Germinal center (tissue), 1 donor: Measurements from ENCODE around the gene PGBD5.
"Not testable (repeated sequence)": the region's sequence is repeated elsewhere in the genome, so short reads cannot be mapped to it uniquely, and the experiment has no call there.

ENCODE experiments used
- DNase-seq: peaks from one replicate; pipeline ENCODE4 v3.0.0; 2012; ENCODE audit warnings: mixed read lengths, low spot score

Gene PGBD5, protein sequence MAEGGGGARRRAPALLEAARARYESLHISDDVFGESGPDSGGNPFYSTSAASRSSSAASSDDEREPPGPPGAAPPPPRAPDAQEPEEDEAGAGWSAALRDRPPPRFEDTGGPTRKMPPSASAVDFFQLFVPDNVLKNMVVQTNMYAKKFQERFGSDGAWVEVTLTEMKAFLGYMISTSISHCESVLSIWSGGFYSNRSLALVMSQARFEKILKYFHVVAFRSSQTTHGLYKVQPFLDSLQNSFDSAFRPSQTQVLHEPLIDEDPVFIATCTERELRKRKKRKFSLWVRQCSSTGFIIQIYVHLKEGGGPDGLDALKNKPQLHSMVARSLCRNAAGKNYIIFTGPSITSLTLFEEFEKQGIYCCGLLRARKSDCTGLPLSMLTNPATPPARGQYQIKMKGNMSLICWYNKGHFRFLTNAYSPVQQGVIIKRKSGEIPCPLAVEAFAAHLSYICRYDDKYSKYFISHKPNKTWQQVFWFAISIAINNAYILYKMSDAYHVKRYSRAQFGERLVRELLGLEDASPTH

DNA sequence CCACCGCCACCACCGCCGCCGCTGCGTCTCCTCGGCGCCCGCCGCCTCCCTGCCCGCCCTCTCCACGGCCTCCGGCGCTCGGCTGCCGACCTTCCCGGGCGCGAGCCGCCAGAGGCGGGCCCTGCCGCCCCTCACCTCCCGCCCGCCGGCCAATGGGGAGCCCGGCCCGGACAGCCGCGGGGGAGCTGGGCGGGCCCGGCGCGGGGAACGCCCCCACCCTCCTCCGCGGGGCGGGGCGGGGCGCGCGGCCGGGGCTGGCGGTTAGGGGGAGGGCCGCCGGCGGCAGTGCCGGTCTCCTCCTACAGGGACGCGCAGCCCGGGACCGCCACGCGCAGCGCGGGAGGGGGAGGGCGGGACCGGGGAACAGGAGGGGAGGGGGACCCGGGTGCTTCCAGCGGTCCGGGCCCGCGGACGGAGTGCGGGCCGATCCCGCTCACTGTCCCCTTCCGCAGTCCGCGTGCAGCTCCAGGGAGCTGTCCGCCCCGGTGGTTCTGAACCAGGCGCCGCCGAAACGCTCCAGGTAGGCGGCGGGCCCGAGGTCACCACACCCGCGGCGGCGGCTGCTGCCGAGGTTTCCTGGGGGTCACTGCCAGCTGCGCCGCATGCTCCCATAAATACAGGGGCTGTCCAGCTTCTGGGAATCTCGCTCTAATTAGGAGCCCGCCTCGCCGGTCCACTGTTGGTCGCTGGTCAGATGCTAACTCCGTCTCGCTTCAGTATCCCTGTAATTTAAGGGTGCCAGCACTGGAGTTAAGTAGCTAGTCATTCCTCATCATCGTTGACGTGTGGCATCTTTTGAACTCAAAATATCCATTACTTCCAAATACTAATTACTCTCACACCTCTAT is at the start of gene PGBD5:
Gene PGBD5 (minus strand): TSS at position 87 of the 848 bp plus-strand sequence. CDS start 404 bp downstream, outside the sequence.
- DNase-seq: peak; percentile 89

DNA sequence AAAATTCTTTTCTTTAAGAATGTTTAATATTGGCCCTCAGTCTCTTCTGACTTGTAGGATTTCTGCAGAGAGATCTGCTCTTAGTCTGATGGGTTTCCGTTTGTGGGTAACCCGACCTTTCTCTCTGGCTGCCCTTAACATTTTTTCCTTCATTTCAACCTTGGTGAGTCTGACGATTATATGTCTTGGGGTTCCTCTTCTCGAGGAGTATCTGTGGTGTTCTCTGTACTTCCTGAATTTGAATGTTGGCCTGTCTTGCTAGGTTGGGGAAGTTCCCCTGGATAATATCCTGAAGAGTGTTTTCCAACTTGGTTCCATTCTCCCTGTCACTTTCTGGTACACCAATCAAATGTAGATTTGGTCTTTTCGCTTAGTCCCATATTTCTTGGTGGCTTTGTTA is 48.8 kb upstream of the PGBD5 start:
- DNase-seq: not testable (repeated sequence)

DNA sequence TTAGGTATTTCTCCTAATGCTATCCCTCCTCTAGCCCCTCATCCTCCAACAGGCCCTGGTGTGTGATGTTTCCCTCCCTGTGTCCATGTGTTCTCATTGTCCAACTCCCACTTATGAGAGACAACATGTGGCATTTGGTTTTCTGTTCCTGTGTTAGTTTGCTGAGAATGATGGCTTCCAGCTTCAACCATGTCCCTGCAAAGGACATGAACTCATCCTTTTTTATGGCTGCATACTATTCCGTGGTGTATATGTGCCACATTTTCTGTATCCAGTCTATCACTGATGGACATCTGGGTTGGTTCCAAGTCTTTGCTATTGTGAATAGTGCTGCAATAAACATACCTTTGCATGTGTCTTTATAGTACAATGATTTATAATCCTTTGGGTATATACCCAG is 44.6 kb upstream of the PGBD5 start:
- DNase-seq: not testable (repeated sequence)

DNA sequence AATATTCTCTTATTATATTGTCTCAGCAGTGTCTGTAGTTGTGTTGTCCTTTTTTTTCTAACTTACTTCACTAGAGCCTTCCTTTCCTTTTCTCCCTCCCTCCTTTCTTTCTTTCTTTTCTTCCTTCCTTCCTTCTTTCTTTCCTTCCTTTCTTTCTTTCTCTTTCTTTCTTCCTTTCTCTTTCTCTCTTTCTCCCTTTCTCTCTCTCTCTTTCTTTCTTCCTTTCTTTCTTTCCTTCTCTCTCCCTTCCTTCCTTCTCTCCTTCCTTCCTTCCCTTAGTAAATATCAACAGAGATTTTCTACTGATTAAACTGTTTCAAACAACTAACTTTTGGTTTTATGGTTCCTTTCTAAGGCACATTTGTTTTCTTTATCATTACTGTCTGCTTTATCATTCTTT is 43.1 kb upstream of the PGBD5 start:
- DNase-seq: no peak

DNA sequence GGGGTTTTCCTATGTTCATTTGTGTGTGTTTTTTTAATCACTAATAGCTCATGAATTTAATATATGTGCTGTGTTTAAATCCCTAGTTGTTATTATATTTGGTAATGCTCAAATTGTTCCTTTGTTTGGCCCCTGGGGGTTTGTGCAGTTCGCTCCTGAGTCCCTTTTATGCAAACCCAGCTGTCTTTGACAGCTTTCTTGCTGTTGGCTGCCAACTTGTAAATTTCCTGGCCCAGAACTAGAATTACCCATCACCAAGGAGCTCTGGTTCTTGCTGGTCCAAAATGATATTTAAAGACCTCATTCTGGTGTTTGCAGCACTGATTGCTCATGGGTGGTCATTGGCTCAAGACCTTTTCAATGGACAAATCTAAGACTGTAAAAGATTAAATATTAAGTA is 39.6 kb upstream of the PGBD5 start:
- no peak for DNase-seq

DNA sequence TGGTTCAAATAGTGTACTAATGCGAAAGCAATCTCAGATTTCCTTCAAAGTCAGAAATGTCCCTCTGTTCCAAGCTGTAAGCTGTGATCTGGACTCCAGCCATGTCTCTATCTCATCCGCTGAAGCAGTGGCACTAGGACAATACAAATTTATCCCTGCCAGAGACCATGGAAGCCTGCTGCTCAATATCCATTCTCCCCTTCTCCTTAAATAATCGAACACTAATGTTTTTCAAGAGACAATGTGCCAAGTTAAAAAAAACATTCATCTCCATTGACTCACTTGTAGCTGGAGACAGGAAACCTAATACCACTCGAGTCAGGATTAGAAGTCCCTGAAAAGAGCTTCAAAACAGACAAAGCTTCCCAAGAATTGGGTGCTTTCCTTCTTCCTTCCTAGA is 38.5 kb upstream of the PGBD5 start:
- no peak for DNase-seq

DNA sequence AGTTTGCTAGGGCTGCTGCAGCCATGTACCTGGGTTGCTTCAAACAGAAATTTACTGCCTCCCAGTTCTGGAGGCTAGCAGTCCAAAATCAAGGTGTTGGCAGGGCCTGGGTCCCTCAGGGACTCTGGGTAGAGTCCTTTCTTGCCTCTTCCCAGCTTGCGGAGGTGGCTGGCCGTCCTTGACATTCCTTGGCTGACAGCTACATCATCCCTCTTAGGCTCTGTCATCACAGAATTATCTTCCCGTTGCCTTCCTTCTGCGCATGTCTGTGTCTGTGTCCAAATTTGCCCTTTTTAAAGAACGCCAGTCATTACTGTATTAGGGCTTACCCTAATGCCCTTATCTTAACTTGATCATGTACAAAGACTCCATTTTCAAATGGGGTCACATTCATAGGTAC is 37.6 kb upstream of the PGBD5 start:
- no peak for DNase-seq

DNA sequence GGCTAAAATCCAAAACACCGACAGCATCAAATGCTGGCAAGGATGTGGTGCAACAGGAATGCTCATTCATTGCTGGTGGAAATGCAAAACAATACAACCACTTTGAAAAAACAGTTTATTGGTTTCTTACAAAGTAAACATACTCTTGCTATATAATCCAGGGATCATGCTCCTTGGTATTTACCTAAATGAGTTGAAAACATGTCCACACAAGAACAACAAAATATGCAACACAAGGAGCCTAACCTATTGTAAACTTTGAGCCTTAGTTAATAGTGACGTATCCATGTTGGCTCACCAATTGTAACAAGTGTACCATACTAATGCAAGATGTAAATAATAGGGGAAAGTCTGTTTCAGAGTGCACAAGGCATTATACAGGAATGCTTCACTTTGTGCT is 37.2 kb upstream of the PGBD5 start:
- no peak for DNase-seq

DNA sequence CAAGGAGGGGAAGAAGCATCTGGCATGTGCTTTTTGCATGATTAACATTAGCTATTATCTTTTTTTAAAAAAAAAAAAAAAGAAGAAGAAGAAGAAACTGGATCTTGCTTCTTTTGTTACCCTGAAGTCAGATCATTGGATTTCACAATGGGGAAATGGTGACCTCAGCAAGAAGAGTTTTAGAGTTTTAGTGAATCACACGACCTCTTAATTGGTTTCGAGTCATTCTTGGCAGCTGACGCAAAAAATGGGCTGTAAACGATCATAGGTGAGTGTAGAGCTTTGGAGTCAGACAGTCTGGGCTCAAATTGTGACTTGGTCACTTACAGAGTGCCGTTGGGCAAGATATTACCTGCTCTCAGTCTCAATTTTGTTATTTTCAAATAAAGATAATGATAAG is 33.3 kb upstream of the PGBD5 start:
- no peak for DNase-seq

DNA sequence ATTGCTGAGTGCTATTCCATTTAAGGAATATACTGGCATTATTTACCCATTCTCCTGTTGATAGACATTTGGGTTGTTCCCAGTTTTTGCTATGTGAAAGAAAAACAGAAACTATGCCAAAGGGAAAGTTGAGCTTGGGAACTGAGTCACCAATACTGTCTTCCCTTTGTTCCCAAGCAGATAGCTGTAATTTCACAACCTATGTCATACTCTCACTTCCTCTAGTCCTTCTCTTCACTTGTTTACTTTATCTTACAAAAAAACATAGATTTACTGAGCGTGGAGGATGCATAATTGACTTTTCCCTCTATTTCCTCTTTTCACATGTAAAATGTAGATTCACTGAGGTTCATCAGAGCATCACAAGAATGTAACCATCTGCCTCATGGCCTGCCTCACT is 32.4 kb upstream of the PGBD5 start:
- DNase-seq: peak; percentile 14

DNA sequence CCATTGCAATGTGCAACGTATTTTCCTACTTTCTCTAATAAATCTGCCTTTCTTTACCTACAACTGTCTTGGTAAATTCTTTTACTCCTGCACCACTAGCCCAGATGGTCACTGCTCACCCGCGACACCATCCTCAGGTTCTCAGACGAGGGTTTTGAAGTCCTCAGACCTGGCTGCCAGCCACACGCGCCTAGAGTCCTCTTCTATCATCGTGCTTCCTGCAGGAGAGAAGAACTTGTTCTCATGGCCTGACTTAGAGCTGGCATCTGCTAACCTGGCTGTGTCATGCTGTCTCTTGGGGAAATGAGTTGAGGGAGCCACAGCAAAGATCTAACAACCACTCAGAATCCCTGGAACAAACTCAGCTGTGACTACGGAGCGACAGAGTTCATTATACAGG is 30.3 kb upstream of the PGBD5 start:
- no peak for DNase-seq

DNA sequence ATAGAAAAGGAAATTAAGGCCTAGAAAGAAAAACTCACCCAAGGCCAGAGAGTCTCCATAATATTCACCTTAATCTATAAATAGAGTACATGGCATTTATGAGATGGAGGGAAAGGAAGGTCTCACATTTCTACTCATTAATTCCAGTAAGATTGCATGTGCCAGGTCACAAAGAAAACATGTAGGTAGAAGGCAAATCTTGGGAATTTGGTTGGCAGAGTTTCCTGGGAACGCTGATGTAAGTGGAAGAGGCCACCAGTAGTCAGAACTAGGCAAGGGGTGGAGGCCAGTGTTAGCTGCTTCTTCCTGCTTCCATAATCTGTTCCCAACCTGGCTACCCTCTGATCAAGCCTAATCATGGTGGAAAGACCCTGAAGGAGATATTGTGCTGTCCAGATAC is 29.2 kb upstream of the PGBD5 start:
- DNase-seq: no peak

DNA sequence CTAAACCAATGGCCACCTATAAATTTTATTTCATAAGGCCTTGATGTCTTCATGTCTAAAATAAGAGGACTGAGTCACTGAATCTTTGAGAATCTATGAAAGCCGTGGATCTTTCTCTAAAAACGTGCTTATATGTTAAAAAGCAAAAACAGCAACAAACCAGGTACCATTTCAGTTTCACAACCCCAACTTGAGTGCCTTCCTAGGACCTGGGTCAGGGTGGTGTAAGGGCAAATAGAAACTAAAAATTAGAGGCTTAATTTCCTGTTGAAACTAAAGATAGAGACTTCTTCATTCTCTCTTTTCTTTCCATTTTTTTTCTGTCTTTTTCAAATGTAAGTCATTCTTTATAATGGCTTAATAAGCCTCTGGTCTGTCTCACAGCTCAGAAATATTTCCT is 27.2 kb upstream of the PGBD5 start:
- no peak for DNase-seq

DNA sequence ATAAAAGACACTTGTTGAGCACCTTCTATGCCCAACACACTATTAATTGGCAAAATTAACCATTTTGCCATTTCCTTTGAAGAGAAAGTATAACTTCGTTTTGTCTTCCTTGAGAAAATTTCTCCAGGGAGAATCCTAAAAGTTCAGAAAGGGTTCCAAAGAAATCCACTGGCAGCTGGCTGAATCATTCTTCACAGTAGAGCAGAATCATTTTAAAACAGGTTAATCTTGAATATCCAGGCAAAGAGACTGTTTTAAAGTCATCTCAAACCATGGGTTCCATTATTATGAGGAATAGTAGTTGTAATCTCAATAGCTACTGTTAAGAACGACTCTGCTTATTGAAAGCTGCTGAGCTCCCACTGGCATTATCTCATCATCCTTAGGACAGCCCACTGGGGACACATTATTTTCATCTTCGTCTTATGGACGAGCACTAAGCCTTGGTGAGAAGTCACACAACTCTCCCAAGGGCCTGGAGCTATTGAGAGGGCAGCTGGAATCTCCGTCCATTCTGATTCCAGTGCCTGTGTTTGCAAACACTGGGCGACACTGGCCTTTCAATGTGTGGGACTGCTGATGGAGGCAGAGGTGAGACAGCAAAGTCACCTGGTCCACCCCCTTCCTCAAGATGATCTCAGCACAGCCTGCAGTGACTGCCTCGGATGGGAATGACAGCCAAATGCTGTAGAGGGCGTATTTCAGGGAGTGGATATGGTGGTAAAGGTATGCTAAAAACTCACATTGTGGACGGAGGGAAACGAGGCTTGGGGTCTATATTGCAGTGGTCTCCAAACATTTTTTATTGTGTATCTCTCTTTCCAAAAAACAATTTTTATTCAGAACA is 15.3 kb upstream of the PGBD5 start:
- no peak for DNase-seq

DNA sequence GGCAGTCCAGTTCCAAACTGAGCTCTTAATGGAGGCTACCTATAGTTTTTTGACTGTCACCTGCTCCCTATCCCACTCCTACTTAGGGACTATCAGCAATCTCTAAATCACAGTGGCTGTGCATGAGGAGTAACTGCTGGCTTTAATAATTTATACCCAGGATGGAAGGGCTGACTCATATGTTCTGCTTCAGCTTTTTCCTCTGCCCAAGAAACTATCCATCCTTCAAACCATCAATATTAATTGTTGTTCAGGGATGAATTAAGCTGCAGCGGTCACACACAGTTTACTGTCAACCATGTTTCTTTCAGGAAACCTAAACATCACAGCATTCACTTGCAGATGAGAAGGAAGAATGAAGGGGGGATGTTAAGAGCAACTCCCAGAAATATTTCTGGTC is 9.0 kb upstream of the PGBD5 start:
- no peak for DNase-seq

DNA sequence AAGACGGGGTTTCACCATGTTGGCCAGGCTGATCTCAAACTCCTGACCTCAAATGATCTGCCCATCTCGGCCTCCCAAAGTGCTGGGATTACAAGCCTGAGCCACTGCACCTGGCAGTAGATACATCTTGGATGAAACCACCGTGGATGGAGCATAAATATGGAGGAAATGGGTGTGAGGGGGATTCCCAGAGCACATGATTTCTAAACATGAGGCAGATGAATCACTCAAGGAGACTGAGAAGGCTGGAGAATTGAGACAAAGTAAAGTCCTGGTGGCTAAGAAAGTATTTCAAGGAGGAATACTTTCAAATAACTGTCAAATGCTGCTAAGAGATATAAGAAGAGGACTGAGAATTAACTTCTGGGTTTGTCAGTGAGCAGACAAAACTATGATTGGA is 5.4 kb upstream of the PGBD5 start:
- DNase-seq: no peak

DNA sequence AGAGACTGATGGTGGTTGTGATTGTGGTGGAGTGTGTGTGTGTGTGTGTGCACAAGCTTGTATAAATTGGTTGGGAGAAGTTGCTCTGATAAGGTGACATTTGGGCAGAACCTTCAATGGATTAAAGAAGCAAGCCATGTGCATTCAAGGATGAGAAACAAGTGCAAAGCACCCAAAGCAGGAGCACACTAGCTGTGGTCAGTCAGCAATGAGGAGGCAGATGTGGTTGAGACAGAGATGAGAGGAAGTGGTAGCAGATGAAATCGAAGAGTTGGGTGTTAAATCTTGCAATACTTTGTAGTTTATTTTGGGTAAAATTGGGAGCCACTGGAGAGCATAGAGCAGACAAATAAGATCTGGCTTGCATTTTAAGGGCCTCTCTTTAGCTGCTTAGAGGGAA is 4.4 kb upstream of the PGBD5 start:
- no peak for DNase-seq

DNA sequence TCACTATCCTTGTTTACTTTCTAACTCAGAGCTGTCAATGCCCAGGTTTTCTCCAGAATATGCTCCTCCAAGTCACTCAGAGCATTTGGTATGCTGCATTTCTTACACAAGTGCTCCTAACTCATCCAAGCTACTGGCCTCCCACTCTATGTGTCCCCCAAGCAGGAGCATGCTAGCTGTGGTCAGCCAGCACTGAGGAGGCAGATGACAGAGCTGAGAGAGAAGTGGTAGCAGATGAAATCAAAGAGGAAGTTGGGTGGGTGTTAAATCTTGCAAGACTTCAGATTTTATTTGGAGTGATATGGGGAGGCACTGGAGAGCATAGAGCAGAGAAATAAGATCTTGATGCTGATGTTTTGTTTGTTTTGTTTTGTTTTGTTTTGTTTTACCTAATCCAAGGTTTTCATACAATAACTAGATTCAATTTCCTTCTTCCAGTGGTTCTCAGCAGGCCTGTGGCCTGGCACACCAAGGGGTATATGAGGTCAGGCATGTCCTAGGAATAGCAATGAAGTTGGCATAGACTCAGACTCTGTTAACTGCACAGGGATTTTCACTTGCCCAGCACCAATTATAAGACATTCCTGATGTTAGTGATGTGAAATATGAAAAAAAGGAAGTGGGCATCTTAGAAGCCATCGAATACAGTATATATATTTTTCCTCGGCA is 3.1 kb upstream of the PGBD5 start:
- DNase-seq: no peak

DNA sequence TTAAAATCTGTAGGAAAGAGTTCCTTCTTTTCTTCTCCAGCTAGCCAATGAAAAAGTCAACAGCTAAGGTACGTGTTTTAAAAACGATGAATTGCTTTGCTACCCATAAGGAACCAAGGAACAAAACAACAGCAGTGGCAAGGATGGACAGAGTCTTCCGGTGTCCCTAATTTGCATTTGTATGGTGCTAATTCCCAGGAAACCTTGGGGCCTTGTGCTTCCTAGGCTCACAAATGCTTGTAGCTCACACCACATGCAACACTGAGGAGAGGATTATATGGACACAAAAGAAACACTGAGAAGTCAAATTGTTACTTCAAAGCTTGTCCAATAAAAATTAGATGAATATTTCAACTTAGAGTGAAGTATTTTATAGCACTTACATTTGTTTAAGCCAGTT is 1.8 kb upstream of the PGBD5 start:
- DNase-seq: no peak

DNA sequence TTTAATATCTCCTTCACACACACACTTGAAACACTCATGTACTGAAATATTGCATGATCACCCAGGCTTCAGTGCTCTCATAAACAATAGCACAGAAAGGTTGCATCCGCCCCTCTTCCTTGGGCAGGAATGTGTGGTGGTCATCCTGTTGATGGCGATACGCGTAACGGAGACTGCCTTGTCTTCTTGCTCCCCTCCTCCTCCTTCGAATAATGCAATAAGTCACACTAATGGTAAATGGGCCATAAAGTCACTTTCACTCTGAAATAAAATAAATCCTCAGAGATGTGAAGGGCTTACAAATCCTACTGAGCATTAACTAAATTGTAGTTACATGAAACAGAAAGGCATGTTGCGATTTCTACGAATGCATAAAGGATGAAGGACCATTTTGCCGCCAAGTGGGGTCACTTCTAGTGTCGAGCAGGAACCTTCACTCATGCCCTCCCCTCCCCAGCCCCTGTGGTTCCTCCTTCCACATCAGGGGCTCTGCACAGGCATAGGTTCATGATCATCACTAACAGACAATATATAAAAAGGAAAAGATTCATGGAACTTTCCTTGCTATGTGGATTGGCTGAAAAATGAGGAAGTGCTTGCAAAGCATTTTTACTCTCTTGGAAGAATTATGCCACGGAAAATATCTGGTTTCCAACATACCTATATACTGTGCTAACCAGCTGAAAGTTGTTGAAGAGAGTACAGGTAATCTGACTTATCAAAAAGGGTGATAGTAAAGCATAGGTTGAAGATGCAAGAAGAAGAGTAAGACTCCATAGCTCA is 1.2 kb upstream of the PGBD5 start:
- no peak for DNase-seq
